Fibroblast of lung (primary cell): Measurements from ENCODE around the gene SLC2A1.

ENCODE experiments used
- CTCF ChIP-seq, 2 donors: IDR thresholded peaks in 1 of 2; conservative IDR thresholded peaks in 1 of 2; 1 replicate in 1 of 2; 2 replicates in 1 of 2; pipeline ENCODE4 v1.5.1; 2011 to 2012; ENCODE audit warnings: low read length in 2 of 2, control low read depth in 1 of 2, inconsistent platforms in 1 of 2, low read depth in 1 of 2, mild to moderate bottlenecking in 1 of 2
- EZH2 ChIP-seq: IDR thresholded peaks from 2 replicates; pipeline ENCODE4 v1.5.1; 2012; ENCODE audit warnings: low read length, control low read depth, mild to moderate bottlenecking; ENCODE audit errors: missing control alignments

GRCh38 chr1:42922687-42923366 lies 35.8 kb downstream of the SLC2A1 start:
- TF ChIP-seq CTCF (conservative IDR thresholded peaks at IDR 0.05 in 1 of 2, IDR thresholded peaks at IDR 0.05 in 1 of 2; ENCODE audit: low read depth in 1 of 2, low read length in 2 of 2) (peak; percentile 71 to 81), EZH2 (no peak)
